ENCODE results near the gene CNTNAP2. TPM values are rescaled to one million over a fixed set of nuclear protein-coding genes. Genes with fewer than 3 reads are reported as not detected.

Gene CNTNAP2
- total RNA-seq, 3 donors from 2014 or later (not counting 1 experiment from before 2014, with no cell fraction given) = 0.18 to 1.1 TPM; not detected in 1

GRCh38 chr7:146700015-146700560, 583.5 kb downstream of the CNTNAP2 start:
- Histone ChIP-seq H3K4me1 (ENCODE audit: control insufficient read depth, insufficient read depth, low read length) (no peaks in the 10 kb centered on the region), H3K36me3 (ENCODE audit: control insufficient read depth, insufficient read depth, low read length) (no peaks in the 10 kb centered on the region), H3K27me3 (ENCODE audit: control insufficient read depth, insufficient read depth, low read length) (no peaks in the 10 kb centered on the region), H3K27ac (ENCODE audit: low read length) (no peak overlapping the region), H3K4me3 (ENCODE audit: low read length) (no peak overlapping the region), H3K9me3 (ENCODE audit: control insufficient read depth, insufficient read depth, low read length) (no peaks in the 10 kb centered on the region)
- Mint-ChIP-seq H3K9me3 (peaks cover 10 to 24% of the 10 kb centered on the region in 2 donors), H3K36me3 (no peaks in the 10 kb centered on the region), H3K4me3 (no peak overlapping the region), H3K27ac (no peak overlapping the region), H3K4me1 (no peaks in the 10 kb centered on the region), H3K27me3 (ENCODE audit: low read depth in 2 of 2) (no peaks in the 10 kb centered on the region)
- no peak for ATAC-seq
- no peak for DNase-seq
- WGBS (ENCODE audit: insufficient coverage) = no CpG with 5 or more reads among the region's 1 CpG
- intact Hi-C loops (cut with micrococcal nuclease) = no loop called here
- no peak for TF ChIP-seq CTCF (IDR thresholded peaks at IDR 0.05)

- Mint-ChIP-seq H3K4me3 (no peak overlapping the region), H3K36me3 (no peaks in the 10 kb centered on the region), H3K27ac (no peak overlapping the region), H3K4me1 (no peaks in the 10 kb centered on the region), H3K9me3 (peaks cover 11 to 25% of the 10 kb centered on the region in 2 donors), H3K27me3 (ENCODE audit: low read depth in 2 of 2) (no peaks in the 10 kb centered on the region)
- H3K27ac ChIP-seq (ENCODE audit: low read length) = no peak overlapping the region
- 93% methylated on average over 3 of the region's 3 CpGs for WGBS (ENCODE audit: insufficient coverage)
- no peak for TF ChIP-seq CTCF (IDR thresholded peaks at IDR 0.05)
- H3K27me3 ChIP-seq (ENCODE audit: control insufficient read depth, insufficient read depth, low read length) = no peaks in the 10 kb centered on the region
- no peak overlapping the region for H3K4me3 ChIP-seq (ENCODE audit: low read length)
- ATAC-seq (no peak), DNase-seq (no peak)
- no peaks in the 10 kb centered on the region for H3K36me3 ChIP-seq (ENCODE audit: control insufficient read depth, insufficient read depth, low read length)
- H3K9me3 ChIP-seq (ENCODE audit: control insufficient read depth, insufficient read depth, low read length) = no peaks in the 10 kb centered on the region
- intact Hi-C loops (cut with micrococcal nuclease) = no loop called here
- H3K4me1 ChIP-seq (ENCODE audit: control insufficient read depth, insufficient read depth, low read length) = no peaks in the 10 kb centered on the region
Observed at GRCh38 chr7:146701166-146701565, 584.6 kb downstream of the CNTNAP2 start.

- Mint-ChIP-seq H3K36me3 (no peaks in the 10 kb centered on the region), H3K4me3 (no peak overlapping the region), H3K27ac (no peak overlapping the region), H3K27me3 (ENCODE audit: low read depth in 2 of 2) (no peaks in the 10 kb centered on the region), H3K4me1 (no peaks in the 10 kb centered on the region), H3K9me3 (peaks cover 12 to 22% of the 10 kb centered on the region in 2 donors)
- TF ChIP-seq CTCF (IDR thresholded peaks at IDR 0.05) = no peak
- no CpG with 5 or more reads among the region's 1 CpG for WGBS (ENCODE audit: insufficient coverage)
- DNase-seq = no peak
- Histone ChIP-seq H3K9me3 (ENCODE audit: control insufficient read depth, insufficient read depth, low read length) (no peaks in the 10 kb centered on the region), H3K27me3 (ENCODE audit: control insufficient read depth, insufficient read depth, low read length) (no peaks in the 10 kb centered on the region), H3K4me3 (ENCODE audit: low read length) (no peak overlapping the region), H3K36me3 (ENCODE audit: control insufficient read depth, insufficient read depth, low read length) (no peaks in the 10 kb centered on the region), H3K4me1 (ENCODE audit: control insufficient read depth, insufficient read depth, low read length) (no peaks in the 10 kb centered on the region), H3K27ac (ENCODE audit: low read length) (no peak overlapping the region)
- ATAC-seq = no peak
- intact Hi-C loops (cut with micrococcal nuclease) = no loop called here
Observed at GRCh38 chr7:146702898-146703297, 586.3 kb downstream of the CNTNAP2 start.

- H3K27ac Mint-ChIP-seq = no peak overlapping the region
Observed at GRCh38 chr7:146709451-146710027, 592.9 kb downstream of the CNTNAP2 start.

More at GRCh38 chr7:146709451-146710027, 592.9 kb downstream of the CNTNAP2 start:
- Histone ChIP-seq H3K27me3 (ENCODE audit: control insufficient read depth, insufficient read depth, low read length) (no peaks in the 10 kb centered on the region), H3K36me3 (ENCODE audit: control insufficient read depth, insufficient read depth, low read length) (no peaks in the 10 kb centered on the region), H3K9me3 (ENCODE audit: control insufficient read depth, insufficient read depth, low read length) (no peaks in the 10 kb centered on the region), H3K4me3 (ENCODE audit: low read length) (no peak overlapping the region), H3K4me1 (ENCODE audit: control insufficient read depth, insufficient read depth, low read length) (no peaks in the 10 kb centered on the region), H3K27ac (ENCODE audit: low read length) (no peak overlapping the region)
- Mint-ChIP-seq H3K9me3 (peaks cover 14 to 18% of the 10 kb centered on the region in 2 donors), H3K36me3 (no peaks in the 10 kb centered on the region), H3K4me1 (no peaks in the 10 kb centered on the region), H3K4me3 (no peak overlapping the region), H3K27me3 (ENCODE audit: low read depth in 2 of 2) (no peaks in the 10 kb centered on the region)
- intact Hi-C loops (cut with micrococcal nuclease) = no loop called here
- TF ChIP-seq CTCF (IDR thresholded peaks at IDR 0.05) = no peak
- ATAC-seq (no peak), DNase-seq (no peak)
- WGBS (ENCODE audit: insufficient coverage) = 46% methylated on average over 4 of the region's 4 CpGs

Data from natural killer cell (primary cell).